GM13976 (cell line): ENCODE data around the gene SPACA9.

Source experiments
- DNase-seq: peaks from one replicate; pipeline ENCODE4 v3.0.0; 2012; ENCODE audit warnings: low spot score
- in situ Hi-C: fragments of 300-500 bp; cut with MboI; formaldehyde crosslinking; loops from one replicate; pipeline ENCODE4 v1.12.0; 2022; ENCODE audit warnings: low sequenced_read_pairs, mixed read lengths, inconsistent platforms; ENCODE audit not compliant: unreplicated experiment
- TF ChIP-seq, protein P1 (sequence below): IDR thresholded peaks from 2 replicates; pipeline ENCODE4 v1.5.1; 2012; ENCODE audit warnings: borderline replicate concordance, mild to moderate bottlenecking; ENCODE audit not compliant: insufficient read depth; ENCODE audit errors: extremely low read depth, missing control alignments, control extremely low read depth

The SPACA9 gene

DNA sequence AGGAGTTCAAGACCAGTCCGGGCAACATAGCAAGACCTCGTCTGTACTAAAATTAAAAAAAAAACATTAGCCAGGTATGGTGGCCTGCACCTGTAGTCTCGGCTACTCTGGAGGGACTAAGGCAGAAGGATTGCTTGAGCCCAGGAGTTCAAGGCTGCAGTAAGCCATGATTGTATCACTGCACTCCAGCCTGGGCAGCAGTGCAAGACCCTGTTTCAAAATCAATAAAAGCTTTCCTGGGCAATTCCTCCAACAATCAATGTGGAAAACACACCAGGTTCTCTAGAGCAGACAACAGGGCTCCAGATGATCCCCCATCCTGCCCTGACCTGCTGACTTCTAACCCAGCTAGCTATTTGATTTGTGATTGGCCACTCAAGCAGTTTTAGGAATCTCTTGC, 1.8 kb upstream of the SPACA9 start:
- DNase-seq = no peak
- TF ChIP-seq, protein P1, sequence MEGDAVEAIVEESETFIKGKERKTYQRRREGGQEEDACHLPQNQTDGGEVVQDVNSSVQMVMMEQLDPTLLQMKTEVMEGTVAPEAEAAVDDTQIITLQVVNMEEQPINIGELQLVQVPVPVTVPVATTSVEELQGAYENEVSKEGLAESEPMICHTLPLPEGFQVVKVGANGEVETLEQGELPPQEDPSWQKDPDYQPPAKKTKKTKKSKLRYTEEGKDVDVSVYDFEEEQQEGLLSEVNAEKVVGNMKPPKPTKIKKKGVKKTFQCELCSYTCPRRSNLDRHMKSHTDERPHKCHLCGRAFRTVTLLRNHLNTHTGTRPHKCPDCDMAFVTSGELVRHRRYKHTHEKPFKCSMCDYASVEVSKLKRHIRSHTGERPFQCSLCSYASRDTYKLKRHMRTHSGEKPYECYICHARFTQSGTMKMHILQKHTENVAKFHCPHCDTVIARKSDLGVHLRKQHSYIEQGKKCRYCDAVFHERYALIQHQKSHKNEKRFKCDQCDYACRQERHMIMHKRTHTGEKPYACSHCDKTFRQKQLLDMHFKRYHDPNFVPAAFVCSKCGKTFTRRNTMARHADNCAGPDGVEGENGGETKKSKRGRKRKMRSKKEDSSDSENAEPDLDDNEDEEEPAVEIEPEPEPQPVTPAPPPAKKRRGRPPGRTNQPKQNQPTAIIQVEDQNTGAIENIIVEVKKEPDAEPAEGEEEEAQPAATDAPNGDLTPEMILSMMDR = no peak

DNA sequence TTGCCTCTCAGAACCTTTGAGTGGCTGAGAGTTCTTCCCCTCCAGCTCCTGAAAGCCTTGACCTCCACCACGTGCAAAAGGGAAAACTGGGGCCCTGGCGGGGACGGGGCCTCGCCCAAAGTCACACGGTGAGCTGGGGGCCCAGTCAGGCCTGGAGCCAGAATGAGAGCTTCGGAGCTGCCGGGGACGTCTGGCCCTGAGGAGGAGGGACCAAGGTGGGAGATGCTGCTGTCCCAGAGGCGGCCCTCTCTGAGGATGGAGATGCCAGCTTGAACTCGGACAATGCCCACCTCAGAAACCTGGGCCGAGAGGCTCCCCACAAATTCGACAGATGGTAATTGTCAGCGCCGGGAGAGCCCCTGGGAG, 1.3 kb upstream of the SPACA9 start:
- DNase-seq = no peak
- in situ Hi-C loops = no loop called here
- TF ChIP-seq, protein P1 = no peak

More for the DNA sequence above, 1.8 kb upstream of the SPACA9 start:
- in situ Hi-C loops = no loop called here

DNA sequence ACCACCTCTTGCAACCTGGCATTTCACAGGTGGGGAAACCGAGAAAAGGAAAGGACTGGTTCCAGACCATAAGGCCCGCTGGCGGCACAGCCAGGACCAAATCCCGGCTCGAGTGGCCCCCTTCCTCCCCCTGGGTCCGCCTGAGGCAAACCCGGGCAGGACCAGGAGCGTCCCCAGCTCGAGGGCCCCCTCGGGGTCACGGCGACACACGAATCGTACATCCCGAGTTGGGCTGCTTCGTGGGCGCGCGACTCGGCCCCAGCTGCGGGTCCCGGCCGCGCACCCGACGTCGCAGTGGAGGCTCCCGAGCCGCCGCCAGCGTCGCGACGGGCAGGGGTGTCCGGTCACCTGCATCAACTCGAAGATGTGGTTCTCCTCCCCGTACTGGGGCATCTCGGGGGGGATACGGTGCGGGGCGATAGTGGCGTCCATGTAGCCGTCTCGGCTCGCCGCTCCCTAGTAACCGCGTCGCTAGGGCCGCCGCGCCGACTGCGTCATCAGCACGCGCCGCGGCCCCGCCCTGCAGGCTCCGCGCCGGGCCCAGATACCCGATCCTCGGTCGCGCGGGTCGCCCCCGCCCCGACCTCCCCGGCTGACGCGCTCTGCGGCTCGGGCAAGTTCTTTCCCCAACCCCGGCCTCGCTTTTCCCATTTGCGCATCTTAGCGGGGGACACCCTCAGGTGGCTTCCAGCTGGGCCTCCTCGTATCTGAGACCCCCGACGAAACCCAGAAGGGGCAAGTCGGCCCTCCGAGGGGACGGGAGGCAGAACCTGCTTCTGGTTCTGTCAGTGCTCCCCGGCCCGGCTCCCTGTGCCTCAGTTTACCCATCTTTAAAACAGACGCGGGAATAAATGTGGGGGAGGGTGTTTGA, 639 bp upstream of the SPACA9 start, which contains the start of gene AK8:
Gene AK8, minus strand, starts transcription at position 461 of the 871 bp plus-strand sequence. Its CDS starts 29 bp downstream, at position 432.
- in situ Hi-C loops = no loop called here
- DNase-seq = peak; percentile 97
- TF ChIP-seq, protein P1 = no peak

DNA sequence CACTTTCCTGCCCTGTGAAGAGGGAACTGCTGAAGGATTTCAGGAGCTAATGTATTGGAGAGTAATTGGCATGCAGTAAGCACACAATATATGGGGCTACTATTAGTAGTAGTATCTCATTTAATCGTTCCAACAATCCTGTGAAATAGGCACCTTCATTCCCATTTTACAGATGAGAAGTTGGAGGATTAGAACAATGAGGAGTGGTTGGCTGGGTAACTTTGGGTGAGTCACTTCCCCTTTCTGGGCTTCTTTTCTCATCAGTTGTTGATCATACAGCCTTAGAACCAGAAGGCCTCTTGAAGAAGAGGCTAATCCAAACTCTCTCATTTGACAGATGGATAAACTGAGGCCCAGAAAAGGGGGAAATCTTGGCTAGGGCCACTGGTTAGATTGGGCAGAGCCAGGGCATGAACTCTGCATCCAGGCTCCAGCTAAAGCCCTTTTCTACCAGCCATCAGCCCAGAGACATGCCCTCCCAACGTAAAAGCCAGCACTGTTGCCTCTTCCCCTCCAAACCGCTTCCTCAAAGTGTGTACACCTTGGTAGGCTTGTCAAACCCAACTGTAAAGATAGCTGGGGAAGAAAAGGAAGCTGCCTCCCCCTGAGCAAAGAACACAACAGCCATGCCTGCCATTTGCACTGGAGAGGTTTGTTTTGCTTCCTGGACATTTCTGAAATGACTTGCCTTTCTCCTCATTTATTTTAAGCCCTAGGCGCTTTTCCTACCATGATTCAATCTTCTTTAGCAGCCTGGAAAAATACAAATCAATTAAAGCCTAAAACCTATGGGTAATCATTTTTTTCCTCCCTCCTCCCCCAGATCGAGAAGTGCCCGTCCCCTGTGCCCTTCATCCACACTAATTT, 992 bp downstream of the SPACA9 start:
- no peak for DNase-seq
- in situ Hi-C loops = no loop called here
- TF ChIP-seq, protein P1 = no peak

DNA sequence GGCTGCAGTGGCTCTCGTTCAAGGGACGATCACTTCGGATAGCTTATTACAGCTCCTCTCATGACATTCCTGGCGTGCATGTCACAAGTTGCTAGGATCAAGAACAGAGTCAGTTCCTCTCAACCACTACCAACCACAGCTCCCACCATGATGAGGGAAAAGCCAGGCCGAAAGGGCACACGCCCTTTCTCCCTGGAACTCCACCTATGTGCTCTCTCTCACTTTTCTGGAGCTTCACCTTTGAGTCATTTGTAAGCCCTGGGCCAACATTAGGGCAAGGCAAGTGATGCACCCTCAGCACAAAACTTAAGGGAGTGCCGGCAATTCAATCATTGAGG, 1.6 kb downstream of the SPACA9 start:
- TF ChIP-seq, protein P1 = no peak
- DNase-seq = no peak
- in situ Hi-C loops = no loop called here

DNA sequence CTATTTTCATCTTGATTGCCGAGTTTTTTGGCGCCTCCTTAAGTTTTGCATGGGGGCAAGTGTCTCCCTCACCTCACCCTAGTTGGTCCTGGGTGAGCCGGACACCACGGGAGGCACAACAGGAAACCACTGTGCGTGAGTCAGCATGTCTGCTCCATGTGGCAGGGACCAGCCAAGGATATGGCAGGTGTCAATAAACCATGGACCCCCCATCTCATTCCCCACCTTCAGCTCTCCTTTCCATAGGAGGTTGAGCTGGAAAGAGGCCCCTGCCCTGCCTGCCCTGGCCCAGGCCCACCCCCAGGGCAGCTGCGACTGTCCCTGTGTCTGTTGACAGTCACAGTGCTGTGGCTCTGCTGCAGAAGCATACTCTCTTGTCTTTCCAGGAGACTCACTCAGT, 3.1 kb downstream of the SPACA9 start:
- in situ Hi-C loops = no loop called here
- TF ChIP-seq, protein P1 = no peak
- peak; percentile 28 for DNase-seq
